ENCODE measurements around the gene STK39.

The STK39 gene

DNA sequence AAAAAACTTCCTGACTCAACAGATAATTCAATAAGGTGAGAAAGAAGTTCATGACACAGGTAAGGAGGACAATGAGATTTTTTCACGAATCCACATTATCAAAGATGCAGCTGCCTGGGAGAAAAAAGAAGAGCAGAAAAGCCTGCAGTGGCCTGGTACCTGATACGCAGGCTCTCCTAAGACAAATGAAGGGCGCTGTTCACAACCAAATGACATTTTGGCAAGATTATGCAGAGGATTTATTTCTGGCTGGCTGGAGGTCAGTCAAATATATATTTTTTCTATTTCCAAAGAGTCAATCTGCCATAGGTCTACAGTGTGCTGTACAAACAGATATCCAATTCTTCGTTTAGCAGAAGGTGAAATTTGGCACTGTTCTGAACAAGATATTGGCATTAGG is 257.3 kb downstream of the STK39 start:
- DNase-seq (ENCODE audit: low read depth), result no peak

DNA sequence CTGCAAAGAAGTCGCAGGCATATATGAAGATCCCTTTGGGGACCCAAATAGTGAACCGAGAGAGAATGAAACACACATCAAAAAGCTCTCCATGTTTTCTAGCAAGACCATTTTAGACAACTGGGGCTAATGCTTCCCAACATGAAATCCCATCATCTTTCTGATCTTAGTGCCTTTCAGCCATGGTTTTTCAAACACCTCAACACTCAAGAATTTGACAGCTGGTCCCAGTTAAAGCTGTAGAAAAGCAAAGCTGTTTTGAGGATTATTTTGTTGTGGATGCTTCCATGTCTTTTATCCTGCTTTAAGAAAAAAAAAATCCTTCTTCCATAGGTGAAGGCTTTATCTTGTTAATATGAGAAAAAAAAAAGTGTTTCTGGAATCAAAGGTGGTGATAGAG is 259.1 kb downstream of the STK39 start:
- no peak for DNase-seq (ENCODE audit: low read depth)

DNA sequence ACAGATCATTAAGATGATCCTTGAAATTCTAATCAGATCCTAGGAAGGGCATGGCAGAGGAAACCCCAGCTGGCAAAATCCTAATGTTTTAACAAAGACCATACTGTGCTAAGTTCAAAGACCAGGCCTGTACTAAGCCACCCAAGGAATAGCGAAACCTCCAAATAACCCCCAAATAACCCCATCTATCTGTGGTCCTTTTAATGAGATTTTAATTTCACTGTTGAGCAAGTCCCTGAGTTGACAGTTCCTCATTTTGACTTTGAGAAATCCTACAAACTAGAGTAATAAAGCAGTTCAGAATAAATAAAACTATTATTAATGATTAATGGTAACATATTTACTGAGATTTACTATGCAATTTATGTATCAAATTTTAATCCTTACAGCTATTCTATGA is 259.8 kb downstream of the STK39 start:
- no peak for DNase-seq (ENCODE audit: low read depth)

DNA sequence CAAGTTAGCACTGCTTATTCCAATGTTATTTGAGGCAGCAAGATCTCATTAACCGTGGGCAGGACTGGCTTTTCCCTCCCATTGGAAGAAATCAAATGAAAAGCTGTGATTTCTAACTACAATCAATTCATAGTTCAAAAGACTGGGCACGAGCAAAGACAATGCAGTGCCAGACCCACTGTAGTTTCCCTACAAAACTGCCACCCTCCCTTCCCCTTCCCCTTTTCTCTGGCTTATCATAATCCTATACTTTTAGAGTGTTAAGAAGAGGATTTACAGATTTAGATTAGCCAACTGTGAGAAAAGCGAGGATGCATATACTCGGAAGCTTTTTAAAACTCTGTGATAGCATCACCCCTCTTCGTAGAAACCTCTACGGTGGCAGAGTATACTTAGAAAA is 260.4 kb downstream of the STK39 start:
- DNase-seq (ENCODE audit: low read depth), result no peak

DNA sequence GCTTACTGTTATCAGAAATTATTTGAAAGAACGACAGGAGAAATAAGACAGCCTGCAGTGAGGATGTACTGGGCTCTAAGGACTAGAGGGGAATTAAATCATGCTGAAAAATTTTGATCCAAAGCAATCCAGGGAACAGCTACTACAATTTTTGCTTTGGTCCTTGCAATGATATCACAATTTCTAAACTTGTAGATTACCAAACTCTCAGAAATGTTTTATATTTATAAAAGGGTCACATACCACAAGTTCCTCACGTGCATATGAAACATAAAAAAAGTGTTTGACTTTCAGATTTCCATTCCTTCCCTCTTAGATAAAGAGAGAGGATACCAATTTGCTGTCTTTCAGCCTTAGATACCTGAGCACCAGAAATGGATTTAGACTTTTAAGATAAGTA is 261.2 kb downstream of the STK39 start:
- DNase-seq (ENCODE audit: low read depth), result no peak

DNA sequence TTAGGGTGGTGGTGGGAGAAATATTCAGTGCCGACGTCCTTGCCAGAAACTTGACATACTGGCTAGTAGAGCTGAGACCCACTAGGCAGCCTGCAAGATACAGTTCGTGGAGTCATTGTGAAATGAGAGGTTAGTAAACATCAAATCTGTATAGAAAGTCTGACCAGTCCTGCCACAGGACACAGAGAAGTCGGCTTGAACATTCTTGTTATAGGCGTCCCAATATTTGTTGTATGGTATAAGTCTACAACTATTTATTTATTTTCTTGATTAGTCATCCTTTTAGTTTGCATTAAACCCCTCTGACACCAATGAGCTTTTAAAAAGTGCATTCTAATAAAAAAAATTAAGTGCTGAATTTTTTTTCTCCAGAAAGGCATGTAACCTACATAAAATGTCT is 265.4 kb downstream of the STK39 start:
- no peak for DNase-seq (ENCODE audit: low read depth)

DNA sequence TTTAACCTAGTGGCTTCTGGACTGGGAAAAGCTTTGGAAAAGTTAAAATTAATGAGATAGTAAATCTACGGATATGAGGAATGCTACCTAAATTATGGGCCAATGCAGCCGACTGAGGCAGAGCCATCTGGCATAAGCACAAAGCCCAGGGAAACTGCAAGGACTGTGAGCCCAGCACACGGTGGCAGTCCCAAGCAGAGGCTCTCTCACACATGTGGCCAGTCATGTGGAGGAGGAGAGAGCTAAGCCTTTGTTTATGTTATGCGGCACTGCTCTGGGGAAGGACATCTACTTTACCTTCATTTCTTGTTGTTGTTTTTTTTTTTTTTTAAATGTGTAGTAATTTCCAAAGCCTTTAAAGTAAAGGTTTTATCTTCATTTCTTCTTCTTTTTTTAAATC is 267.0 kb downstream of the STK39 start:
- no peak for DNase-seq (ENCODE audit: low read depth)

DNA sequence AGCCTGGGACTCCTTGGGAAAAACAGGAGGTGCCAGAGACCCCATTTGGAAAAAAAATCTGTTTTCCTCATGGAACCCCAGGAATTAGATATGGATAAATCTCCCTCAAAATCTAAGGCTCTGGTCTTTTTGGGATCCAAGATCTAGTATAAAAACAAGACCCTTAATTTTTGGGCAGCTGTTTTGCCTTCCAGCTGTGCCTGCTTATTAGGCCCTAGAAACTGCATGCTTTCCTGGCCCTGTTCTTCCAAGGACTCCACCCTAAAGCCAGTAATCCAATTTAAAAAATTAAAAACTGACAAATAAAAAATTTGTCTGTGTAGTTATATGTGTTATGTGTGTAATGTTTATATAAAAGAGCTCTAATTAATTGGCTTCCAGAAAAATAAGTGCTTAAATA is 274.6 kb downstream of the STK39 start:
- no peak for DNase-seq (ENCODE audit: low read depth)

DNA sequence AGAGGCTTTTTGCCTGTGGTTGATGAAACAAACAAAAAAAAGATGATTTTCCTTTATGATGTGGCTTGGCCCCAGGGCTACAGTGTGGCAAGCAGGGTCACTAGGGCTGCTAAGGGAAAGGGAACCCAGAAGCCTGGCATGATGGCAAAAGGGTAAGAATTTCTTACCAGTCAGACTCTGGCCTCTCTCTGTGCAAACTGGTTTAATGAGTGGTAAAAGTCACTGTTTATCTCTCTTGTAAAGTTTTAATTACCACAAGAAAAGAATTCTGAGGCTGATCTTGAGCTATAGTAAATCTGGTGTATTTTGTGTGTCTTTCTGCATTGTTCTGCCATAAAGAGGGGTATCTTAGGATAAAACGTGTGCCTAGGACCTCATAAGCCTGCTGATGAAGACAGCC is 275.4 kb downstream of the STK39 start:
- DNase-seq (ENCODE audit: low read depth), result no peak

DNA sequence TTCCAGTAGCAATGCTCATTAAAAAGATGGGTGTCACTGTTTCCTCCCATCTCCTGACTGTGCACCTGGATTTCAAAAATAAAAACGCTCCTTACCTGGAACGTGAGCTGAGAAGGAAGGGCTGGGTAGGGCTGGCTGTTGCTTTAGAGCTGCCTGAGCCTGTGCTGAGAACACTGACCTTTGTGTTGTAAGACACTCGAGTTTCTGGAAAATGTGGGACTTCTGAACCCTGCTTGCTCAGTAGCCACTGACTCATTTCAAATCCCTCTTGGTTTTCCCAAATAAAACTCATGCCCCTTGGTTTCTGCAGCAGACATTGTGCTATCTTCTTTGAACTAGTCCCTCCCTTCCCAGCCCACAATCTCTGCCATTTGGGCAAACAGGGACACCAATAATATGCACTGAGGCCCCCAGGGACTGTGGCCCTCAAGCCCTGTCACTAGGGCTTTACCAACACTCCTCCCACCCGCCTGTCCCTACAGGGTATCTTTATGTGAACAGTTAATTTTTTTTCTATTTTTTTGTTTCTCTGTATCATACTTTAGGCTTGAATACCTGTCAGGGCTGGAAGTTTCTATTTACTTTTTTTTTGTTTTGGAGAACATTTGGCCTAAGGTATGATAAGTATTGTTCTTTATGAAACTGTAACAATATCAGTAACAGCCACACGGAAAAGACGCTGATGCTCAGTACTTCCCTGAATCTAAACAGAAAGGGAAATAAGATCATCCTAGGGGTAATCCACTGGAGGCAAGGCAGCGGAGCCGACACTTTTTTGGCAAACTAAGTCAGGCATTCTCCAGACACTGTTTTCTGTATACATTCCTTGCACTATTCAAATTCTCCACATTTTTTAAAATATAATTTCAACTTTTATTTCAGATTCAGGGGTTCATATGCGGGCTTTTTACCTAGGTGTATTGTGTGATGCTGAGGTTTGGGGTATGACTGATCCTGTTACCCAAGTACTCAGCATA is 280.2 kb downstream of the STK39 start:
- DNase-seq (ENCODE audit: low read depth), result no peak

DNA sequence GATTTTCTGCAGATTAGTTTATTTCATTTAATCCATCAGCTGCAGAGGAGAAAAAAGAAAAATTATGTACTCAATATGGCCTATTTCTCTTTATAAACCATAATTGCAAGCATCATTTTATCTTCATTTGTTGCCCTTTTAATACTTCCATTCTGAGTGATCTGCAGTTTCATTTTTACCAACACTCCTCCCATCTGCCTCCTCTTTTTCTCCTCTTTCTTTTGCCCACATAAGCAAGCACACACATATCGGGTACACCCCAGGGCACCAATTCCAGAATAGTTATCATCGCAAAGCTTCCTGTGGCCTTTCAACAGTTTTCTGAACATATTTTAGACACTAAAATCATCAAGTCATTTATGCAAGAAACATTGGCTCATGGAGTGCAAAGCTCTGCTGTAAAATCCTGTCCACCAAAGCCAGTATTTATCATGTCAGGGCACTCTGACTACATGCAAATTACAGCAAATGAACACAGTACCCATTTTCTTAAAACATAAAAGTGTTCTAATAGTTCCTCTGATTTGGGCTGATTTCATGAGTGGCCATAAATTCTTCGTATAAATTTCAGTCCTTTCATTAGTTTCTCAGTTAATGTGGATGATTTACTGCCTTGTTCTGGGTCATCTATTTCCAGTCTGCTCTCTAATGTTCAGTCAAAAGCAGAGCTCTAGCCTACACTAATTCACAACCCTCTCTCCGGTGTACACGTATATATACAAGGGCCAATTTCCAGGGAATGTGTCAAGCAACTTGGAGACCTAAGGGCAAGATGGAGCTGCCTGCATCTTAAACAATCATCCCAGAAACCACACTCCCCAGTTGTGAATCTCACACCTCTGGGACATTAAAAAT is 281.3 kb downstream of the STK39 start:
- DNase-seq (ENCODE audit: low read depth), result no peak

DNA sequence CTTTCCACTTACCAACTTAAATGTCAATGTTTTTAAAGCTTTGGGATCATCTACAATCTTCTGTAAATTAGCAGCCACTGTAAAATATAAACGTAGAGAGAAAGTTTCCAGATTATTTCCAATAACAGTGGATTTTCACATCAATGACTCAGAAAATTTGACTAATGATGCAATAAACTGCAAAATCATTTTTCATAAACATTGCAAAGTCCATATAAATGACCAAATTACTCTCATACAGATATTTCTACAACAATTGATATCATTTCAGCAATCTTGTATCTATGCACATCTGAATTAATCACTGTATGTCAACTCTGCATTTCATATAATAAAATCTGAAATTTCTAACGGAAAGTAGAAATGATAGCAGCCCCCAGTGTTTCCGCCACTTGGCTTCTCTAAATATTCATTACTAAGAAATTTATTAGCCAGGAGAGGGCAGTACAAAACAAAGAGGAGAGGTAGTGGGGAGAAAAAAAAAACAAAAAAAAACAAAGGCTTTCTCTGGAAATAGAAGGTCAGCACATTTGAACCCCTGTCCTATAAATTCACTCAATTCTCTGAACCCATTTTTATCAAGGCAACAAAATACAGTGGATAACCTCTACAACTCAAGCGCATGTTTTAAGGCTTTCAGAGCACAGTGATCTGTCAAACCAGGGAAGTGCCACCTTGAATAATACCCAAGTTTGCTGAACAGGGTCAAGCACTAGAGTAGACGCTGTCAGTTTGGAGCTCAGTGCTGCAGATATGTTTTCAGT is 282.6 kb downstream of the STK39 start:
- no peak for DNase-seq (ENCODE audit: low read depth)

DNA sequence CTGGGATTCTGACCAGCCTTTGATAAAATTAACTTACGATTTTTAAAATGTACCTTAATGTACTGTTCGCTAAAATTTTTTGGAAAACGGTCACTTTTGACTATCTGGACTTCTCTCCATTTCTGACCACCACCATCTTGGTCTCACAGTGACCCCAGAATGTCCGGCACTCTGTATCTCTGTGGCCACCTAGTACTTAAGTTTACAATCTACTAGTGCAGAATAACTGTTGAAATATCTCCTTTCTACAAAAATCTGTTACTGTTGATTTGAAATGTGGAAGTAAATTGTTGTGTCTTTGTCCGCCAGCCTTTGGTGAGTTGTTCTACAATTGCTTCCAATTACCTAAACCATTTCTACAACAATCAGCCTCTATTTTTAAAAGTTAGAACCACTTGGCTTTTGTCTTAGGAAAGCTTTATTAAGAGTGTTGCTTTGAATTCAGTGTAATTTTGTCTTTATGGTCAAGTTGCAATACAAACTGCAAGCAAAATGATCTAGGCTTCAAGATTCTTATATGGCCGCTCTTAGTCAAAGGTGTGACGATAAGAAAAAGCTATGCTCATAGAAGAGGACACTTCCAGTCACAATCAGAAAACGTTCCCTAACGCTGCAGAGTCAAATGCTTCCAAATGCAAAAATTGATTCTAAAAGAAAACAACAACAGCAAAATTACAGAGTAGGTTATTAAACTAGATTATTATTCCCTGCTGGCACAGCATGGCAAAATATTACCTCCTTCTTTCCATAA is 283.3 kb downstream of the STK39 start:
- no peak for DNase-seq (ENCODE audit: low read depth)

DNA sequence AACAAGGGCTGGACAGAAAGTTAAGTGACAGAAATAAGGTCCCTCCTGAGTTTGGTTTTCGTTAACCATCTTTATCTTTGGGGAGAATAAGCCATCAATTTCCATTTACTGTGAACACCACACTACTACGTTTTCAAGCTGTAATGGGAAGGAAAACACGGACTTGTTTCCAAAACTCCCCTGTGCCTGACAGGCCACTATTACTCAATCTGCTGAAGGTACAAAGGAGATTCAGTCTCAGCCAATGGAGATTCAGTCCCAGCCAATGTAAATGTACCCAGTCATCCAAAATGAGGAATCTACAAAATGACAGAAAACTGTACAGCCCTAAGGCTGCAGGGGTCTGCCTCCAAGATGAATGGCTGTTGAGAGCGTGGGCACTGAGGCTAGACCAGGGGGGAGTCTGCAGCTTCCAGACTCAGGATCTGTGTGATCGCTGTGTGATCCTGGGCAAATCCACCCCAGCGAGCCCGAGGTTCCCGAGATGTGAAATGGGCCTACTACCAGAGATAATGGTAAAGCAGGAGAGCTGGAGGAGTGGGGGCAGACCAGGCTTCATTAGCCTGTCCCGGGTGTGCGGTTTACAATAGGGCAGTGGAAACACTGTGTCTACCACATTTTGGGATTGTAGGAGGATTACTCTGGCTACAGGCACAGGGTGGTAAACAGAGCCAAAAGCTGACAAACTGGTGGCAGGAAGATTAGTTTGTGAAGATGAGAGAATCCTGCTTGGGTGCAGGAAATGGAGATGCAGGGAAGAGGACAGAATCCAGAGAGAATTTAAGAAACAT is 284.8 kb downstream of the STK39 start:
- DNase-seq (ENCODE audit: low read depth), result no peak

DNA sequence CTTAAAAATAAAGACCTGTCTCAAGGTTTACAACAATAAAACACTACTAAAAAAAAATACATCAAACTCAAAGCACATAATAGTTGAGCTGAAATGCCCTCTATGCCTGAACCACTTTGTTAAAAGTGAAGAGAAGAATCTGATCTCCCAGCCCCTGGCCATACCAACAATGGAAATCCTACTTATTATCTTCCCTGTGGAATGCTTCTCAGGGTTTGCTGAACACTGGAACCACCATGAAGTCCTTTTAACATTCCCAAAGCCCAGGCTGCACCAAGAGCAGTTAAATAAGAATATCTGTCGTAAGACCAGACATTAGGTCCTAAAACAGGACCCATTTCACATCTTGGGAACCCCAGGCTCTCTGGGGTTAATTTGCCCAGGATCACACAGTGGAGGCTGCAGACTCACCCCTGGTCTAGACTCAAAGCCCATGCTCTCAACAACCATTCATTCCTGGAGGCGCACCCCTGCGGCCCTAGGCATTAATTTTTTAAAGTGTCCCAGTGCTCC is 285.8 kb downstream of the STK39 start:
- DNase-seq (ENCODE audit: low read depth), result no peak

DNA sequence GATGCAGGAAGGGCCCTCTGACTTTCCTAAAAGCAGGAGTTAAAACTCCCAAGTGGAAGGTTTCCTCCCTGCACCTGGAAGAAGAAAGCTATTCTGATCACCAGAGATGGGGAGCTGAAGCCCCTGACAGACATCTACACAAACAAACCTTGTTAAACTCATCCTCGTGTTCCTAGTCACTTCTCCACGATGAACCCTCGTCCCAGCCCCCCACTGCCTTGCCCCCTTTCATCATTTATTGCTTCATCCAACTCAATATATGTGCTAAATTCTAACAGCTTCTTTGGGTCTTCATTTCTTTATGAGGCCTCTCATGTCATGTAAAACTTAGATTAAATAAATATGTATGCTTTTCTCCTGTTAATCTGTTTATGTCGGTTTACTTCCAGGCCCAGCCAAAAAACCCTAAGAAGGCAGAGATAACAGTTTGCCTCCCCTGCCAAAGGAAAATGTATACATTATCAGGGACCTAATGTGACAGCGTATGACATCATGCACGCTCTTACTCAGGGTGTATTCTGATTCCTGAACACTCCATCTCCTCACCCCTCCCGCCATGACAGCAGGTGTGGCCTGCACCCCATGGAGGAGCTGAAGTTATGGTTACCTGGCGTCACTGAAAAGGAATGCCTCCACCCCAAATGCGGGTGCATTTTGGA is 287.2 kb downstream of the STK39 start:
- DNase-seq (ENCODE audit: low read depth), result no peak

DNA sequence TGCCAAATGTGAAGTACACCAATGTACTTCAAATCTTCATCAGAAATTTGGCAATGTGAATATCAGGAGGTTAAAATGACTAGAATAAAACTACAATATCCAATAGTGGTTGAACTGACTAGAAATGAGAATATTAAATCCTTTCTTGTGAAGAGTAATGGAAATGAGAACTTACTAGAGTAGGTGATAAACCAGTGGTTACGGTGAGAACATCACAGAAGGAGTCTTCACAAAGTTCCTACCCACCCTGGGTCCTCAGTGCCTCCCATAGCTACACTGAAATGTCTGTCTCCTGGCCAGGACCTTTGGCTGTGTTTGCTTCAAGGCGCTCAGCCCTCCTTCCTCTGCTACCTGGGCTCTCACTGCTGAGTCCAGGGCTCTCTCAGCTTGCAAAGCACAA is 289.7 kb downstream of the STK39 start:
- DNase-seq (ENCODE audit: low read depth), result no peak

DNA sequence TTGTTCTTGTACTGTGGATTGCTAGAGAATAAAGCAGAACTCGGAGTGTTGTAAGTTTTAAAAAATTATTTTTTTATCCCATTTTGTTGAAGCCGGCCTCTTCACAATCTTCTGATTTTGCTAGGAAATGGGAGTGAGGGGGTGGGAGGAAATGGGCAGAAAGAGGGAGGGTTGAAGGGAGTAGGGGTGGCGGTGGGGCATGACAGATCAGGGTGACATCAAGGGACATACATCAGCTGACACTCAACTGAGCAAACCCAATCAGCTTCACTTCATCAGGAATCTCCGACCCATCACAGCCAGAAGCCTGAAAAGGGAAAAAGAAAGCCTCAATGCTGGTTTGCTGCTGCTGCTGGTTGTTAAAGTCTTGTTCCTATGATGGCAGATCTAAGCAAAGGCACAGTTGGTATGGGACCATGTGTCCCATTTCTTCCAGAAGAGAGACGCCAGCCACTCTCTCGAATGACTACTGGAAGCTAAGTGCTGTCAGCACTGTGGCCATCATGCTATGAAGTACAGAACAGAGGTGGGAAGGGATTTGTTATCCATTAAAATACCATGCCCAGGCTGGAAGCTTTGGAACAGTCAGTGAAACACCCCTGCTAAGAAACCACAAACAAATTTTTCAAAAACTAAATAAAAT is 292.0 kb downstream of the STK39 start:
- DNase-seq (ENCODE audit: low read depth), result no peak

DNA sequence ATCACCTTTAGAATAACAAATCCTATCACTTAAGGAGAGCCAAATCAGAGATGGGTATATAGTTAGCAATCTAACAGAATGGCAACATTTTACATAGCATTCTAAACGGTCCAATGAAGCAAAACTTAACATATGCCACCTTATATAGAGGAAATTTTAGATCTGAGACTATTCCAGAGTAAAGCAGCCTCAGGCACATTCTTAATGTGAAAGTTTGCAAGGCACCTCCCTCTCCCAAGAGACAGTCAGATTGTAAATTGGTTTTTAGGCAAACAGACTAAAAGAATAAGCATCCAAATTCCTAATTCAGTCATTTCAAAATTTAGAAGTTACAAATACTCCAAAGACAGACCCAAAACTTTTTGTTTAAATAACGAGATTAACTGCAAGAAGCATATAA is 292.9 kb downstream of the STK39 start:
- DNase-seq (ENCODE audit: low read depth), result no peak

DNA sequence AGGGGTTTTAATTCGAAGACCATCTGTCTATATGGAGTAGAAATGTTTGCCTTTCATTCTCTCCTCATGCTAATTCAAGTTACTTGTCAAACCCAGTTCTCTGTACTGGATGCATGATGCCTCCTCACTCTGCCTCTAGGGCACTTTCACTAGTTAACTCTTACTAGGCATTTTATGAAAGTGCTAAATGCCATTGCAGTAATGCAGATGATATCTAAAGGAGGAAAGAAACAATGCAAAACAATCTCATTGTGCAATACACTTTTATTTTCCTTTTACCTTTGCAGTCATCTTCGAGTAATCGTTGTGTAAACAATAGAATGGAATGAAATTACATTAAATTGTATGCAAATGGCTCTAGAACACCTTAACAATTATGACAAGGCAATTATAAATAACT is 293.6 kb downstream of the STK39 start:
- no peak for DNase-seq (ENCODE audit: low read depth)
